ENCODE data around the gene PRC1.
A peak's percentile ranks its signal among the peaks of the same experiment; 100 is the strongest.

The PRC1 gene

DNA sequence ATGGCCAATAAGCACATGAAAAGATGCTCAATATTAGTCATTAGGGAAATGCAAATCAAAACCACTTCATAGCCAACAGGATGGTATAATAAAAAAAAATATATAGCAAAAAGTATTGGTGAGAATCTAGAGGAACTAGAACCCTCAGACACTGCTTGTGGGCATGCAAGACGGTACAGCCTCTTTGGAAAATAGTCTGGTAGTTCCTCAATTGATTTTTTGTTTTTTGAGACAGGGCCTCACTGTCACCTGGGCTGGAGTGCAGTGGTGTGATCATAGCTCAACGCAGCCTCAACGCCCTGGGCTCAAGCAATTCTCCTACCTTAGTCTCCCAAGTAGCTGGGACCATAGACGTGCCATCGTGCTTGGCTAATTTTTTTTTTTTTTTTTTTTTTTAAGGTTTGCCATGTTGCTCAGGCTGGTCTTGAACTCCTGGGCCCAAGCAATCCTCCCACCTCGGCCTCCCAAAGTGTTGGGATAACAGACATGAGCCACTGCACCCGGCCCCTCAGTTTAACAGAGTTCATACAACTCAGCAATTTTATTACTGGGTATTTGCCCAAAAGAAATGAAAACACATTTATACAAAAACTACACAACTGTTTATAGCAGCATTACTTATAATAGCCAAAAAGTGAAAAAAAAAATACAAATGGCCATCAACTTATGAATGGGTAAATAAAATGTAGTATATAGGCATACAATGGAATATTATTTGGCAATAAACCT lies 5.1 kb downstream of the PRC1 start:
- DNase-seq (ENCODE audit: low spot score) = no peak

DNA sequence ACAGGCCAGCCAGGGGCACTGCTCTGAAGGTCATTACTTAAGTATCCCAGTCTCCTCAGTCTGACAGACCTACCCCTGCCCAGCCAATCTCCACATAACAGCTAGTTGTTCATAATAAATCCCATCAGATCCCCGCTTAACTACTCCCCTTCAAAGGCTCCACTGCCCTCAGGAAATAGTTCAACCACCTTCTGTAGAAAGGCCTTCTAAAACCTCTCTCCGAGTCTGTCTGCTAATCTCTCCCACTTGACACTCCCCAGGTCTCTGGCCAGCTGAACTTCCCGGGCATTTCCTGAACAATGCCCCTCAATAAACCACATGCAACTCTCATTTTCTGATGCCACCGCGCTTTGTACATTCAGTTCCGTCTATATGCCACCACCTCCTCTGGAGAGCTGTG lies 6.0 kb downstream of the PRC1 start:
- DNase-seq (ENCODE audit: low spot score) = no peak

DNA sequence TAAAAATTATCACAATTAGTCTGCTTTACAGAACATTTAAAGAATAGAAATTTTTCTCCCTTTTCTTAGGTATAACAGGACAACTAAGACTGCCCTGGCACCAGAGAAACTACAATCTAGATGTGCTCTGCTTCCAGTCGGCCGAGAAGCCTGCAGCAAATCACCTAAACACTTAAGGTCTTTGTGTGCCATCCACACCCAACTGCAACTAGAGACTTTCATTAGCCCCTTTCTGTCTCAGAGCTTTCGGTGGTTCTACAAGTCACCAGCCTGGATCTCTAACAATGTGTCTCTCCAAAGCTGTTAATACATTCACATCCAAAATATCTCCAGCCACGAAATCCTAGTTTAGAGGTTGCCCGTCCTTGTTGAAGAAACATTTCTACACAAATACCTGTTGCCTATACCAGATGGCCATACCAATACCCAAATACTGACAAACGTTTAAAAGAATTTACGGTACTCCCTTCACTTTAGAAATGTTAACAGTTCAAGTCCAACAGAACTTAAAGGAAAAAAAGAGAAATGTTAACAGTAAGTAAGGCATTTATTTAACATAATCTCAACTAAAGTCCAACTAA lies 6.7 kb downstream of the PRC1 start:
- DNase-seq (ENCODE audit: low spot score) = no peak

DNA sequence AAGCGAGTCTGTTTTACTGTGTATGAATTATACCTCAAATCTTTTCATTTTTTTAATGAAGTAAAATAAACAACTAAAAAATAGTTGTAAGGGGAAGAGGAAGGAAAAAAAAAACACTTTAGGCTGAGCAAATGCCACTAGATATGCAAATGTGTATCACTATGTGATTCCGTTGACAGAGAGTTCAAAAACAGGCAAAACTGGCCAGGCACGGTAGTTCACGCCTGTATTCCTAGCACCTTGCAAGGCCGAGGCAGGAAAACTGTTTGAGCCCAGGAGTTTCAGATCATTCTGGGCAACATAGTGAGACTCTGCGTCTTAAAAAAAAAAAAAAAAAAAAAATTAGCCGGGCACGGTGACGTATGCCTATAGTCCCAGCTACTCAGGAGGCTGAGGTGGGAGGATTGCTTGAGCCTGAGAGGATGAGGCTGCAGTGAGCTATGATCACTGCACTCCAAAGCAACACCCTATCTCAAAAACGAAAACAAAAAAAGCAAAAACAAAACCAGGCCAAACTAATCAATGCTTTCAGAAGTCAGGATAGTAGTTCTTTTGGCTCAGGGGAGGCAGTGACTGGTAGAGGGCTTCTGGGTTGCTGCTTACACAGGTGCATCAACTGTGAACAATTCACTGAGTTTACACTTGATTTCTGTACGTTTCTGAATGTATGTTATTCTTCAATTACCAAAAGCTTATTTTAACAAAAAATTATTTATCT lies 7.4 kb downstream of the PRC1 start:
- DNase-seq (ENCODE audit: low spot score) = no peak

DNA sequence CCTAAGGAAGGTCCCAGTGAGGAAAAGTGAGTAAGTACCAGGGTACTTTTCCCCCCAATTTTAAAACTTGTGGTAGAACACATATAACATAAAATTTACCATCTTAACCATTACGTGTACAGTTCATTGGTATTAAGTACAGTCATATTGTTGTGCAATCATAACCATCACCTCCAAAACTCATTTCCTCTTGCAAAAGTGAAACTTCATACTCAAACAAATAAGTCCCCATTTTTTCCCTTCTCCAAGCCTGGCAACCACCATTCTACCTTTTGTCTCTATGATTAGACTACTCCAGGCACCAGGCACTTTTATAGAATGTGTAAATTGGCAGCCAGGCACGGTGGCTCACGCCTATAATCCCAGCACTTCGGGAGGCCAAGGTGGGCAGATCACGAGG lies 12.2 kb downstream of the PRC1 start:
- peak; percentile 15 for DNase-seq (ENCODE audit: low spot score)

DNA sequence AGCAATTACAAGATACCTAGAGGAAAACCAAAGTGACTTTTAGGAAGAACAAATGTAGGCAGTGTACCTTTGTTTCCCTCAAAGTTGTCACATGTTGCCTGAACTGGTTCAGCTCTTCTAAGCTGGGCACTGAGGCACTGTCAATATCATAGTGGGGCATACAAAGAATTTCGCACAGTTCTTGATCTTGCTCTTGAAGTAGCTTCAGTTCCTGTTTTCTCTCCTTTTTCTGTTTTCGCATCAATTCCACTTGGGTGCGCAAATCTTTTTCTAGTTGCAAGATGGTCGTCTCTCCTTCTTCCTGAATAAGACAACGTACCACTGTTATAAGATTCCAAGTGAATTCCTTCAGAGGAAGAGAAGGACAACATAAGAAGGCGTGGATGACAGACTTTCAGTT lies 12.7 kb downstream of the PRC1 start:
- DNase-seq (ENCODE audit: low spot score) = no peak

DNA sequence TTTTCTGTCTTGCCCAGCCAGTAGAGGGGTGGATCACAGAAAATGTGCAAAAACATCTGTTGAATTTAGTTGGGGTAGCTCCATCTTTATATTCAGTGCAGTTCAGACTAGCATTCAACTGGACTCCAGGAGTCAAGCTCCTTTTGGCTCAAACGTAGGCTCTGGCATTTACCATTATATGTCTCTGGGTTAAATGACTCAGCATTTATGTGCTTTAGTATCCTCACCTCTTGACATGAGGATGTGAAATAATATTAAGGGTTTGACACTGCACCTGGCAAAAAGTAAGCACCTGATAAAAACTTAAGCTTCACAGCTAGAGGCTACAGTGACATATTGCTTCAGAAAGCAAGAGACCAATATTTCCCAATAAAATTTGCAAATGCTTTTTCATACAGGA lies 14.8 kb downstream of the PRC1 start:
- no peak for DNase-seq (ENCODE audit: low spot score)

DNA sequence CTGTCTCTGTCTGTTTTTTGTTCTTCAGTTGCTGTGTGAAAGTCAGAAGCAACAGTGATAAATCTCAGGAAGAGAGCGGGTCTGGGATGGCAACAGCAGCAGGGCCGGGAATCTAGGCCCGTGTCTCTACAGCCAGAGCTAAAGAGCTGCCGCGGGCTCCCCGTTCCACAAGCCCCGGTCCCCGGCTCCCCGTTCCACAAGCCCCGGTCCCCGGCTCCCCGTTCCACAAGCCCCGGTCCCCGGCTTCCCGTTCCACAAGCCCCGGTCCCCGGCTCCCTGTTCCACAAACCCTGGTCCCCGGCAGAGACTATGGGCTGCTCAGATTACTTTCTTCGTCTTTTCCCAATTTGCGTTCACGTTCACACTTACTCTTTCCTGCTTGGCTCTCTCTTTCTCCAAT lies 20.1 kb downstream of the PRC1 start:
- DNase-seq (ENCODE audit: low spot score) = no peak

DNA sequence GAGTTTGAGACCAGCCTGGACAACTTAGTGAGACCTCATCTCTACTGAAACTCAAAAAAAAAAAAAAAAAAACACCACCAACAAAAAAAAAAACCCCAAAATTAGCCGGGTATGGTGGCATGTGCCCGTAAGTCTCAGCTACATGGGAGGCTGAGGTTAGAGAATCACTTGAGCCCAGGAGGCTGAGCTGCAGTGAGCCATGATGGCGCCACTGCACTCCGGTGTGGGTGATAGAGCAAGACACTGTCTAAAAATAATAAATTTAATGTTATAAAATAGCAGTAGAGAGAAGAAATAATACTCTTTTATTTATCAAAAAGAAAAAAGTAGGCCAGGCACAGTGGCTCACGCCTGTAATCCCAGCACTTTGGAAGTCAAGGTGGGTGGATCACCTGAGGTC lies 22.2 kb downstream of the PRC1 start:
- no peak for DNase-seq (ENCODE audit: low spot score)

DNA sequence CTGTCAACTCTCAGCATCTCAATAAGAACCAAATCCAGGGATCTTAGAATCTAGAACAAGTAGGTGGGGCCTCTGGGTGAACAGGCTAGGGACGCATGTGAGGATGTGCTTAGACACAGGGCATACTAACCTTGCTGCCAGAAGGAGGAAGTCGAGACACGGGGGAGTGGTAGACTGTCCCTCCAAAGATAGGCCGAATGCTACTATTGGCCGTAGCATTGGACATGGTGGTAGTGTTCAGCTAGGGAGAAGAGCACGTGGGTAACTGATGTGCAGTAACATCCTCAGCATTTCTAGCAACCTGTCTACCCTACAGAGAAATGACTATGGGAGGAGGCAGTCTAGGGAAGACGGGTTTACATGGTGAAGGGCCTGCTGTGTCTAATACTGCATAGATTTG lies 24.1 kb downstream of the PRC1 start:
- no peak for DNase-seq (ENCODE audit: low spot score)

DNA sequence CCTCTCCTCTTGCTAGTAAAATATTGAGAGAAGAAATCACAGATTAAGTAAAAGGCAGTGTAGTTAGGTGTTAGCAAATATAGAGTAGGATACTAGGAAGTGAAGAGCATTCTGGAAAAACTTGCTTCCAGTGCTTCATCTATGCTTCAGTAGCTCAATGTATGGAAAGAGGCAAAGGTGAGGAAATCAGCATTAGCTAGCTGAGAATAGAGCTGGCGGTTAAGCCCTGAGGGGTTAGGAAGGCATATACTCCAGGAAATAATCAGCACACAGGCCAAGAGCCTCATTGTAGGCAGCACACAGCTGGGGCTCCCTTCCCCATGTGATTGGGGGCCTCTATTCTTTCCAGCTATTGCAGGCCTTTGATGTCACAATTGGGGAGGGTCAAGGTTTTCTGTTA lies 25.9 kb downstream of the PRC1 start:
- DNase-seq (ENCODE audit: low spot score) = no peak

DNA sequence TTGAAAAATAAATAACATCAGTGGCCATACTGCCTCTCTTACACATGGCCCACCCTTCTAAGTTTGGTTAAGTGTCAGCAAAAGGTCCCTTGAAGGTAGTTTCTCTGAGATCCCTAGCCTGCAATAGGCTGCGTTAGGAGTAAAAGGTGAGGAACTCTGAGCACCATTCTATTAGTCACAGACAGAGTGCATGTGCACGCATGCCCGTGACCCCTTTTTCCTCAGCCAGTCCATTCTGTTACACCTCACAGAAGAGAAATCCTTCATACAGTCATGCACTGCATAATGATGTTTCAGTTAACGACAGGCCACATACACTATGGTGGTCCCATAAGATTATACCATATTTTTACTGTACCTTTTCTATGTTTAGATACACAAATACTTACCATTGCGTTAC lies 27.1 kb downstream of the PRC1 start:
- no peak for DNase-seq (ENCODE audit: low spot score)

DNA sequence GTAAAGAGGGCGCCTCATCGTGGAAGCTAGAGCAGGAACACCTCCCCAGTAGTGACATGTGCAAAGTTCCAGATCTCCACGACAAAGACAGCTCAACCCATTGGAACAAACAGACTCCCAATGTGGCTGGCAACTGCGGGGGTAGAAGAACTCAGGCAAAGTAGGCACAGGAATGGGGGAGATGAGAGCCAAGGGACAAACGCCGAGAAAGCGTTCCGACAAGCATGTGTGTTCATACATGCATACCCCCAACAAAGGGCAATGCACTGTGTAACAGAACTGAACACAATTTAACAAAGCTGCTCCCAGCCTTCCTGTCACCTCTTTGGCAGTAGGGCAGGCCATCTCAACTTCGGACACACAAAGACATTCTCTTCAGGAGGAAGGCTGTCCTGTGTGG lies 28.1 kb downstream of the PRC1 start:
- no peak for DNase-seq (ENCODE audit: low spot score)

DNA sequence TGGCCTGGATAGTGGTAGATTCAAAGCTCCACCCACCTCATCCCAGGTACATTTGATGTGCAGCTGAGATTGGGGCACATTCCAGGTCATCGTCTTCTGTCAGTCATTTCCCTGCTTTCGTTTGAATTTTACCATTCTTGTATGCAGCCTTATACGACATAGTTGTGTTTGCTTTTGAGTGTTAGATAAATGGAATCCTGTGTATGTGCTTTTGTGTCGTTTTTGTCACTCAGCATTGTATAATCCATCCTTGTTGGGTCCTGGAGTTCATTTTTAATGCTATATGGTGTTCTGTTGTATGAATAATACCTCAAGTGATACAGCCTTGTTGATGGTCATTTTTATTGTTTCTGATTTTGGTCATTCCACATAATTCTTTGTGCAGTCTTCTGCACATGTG lies 32.3 kb downstream of the PRC1 start:
- no peak for DNase-seq (ENCODE audit: low spot score)

DNA sequence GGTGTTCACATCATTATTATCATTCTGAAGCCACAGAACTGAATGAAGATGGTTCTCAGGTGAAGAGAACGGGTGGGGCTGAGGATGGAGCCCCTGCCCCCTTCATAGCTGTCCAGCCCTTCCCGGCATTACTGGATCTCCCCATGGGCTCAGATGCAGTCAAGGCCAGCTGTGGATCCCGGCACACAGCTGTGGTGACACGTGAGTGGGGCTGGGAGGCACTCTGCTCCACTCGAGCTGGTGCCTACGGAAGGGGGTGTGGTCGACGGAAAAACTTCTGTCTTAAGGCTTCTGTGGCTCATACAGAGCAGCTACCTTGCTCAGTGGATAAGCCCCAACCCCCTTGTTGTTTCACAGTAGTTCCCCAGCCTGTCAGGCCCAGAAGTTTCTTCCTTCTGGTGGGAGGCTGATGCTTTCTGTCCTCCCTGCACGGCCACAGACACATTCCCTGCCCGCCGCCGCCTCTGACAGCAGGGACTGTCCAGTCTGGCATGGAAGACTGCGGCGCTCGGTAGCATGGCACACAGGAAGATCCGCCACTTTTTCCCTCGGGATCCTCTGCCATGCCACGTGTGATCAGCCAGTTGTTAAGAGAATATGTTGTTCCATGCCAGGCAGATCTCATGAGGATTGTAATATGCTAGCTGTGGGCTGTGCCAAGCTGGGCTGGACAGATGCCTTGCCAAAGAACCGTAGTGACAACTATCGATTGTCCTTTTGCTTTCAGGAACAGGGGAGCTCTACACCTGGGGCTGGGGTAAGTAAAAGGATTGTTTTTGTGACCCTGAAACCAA lies 33.8 kb downstream of the PRC1 start:
- DNase-seq (ENCODE audit: low spot score) = no peak

DNA sequence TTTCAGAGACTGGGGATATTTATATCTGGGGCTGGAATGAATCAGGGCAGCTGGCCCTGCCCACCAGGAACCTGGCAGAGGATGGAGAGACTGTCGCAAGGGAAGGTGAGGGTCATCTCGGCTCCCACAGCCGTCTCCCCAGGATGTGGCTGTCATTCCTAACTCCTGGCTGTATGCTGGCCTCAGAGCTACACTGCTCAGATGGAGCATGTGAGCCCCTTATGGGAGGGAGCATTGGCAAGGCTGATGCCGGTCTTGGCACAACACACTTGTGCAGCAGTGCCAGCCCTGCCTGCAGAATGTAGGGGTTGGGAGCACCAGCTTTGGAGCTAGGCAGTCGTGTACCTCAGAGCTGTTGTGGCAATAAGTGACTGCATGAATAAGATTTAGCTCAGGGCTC lies 34.4 kb downstream of the PRC1 start:
- no peak for DNase-seq (ENCODE audit: low spot score)

DNA sequence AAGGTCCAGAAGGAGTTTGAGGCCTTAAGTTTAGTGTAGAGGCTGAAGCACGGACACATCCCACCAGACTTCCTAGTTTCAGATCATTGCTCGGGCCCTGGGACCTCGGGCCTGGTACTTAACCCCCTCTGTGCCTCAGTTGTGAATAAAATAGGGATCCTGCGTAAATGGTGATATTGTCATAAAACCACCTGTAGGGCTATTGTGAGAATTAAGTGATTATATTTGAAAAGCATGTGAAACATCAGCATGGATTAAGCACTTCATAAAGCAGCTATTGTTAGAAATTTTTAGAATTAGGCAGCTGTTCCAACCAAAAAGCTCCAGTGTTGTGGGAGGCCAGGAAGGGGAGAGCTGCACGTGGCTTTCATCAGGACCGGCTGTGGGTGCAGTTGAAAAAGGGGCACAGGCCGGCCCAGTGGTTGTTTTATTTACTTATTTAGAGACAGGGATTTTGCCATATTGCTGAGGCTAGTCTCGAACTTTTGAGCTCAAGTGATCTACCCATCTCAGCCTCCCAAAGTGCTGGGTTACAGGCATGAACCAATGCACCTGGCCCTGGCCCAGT lies 35.2 kb downstream of the PRC1 start:
- no peak for DNase-seq (ENCODE audit: low spot score)

DNA sequence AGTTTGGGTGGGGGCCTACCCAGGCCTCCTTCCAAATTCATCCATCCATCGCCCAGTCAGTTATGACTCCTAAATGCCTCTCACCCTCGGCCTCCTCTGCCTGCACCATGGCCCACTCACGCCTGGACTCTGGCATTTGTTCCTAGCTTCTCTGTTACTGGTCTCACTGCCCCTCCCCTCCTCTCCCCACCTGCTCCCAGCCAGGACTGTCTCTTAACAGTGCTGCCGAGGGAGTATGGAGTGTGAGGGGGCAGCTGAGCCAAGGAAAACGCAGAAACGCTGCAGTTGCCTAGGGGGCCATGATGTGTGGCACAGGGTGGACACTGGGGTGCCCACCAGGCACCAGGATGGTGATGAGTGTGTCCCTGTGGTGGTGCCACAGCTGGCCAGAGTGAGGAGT lies 36.5 kb downstream of the PRC1 start:
- no peak for DNase-seq (ENCODE audit: low spot score)

DNA sequence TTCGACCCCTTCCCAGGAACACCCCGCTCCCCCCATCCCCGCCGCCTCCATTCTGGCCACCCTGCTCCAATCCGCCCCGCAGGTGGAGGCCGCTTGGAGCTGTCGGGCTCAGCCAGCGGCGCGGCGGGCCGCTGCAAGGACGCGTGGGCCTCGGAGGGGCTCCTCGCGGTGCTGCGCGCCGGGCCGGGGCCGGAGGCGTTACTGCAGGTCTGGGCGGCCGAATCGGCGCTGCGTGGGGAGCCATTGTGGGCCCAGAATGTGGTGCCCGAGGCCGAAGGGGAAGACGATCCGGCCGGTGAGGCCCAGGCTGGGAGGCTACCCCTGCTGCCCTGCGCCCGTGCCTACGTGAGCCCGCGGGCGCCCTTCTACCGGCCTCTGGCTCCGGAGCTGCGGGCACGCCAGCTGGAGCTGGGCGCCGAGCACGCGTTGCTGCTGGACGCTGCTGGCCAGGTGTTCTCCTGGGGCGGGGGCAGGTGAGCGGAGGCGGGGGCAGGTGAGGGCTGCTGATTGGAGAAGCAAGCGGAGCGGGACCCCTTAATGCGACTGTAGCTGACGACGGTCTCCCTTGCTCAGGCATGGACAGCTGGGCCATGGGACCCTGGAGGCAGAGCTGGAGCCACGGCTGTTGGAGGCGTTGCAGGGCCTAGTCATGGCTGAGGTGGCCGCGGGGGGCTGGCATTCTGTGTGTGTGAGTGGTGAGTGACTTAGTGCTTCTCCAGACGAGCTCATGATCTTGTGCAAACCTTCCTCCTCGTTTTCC lies 37.1 kb downstream of the PRC1 start:
- DNase-seq (ENCODE audit: low spot score) = peak; percentile 80

DNA sequence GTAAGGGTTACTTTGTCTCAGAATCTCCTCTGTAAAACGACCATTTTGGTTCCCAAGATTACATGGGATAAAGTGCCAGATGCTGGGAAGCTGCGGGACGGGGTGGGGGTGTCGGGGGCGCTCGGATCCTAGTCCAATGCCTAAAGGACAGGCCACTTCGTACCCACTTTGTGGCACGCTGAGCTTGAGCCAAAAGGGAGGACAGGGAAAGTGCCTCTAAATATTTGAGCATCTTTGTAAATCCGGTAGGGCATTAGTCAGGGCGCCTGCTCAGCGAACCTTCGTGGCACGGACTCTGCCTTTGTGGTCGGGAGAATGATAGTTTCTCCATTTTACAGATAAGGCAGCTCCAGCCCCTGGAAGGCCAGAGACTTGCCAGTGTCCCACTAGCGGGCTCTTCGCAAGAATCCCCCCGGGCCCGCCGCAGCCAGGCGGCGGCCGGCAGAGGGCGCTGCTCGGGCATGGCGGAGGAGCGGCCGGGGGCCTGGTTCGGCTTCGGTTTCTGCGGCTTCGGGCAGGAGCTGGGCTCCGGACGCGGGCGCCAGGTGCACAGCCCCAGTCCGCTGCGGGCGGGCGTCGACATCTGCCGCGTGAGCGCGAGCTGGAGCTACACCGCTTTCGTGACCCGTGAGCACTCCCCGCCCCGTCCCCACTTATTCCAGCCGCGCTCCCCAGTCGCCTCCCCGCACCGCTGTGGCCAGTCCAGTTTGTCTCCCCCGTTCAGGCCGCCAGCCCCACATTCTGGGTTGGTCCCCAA lies 37.9 kb downstream of the PRC1 start:
- DNase-seq (ENCODE audit: low spot score) = peak; percentile 78

All from RKO (cell line).